Endothelial cell of umbilical vein (primary cell): ENCODE results near the gene TSPAN9. TPM values are rescaled to one million over a fixed set of nuclear protein-coding genes. Genes with fewer than 3 reads are reported as not detected.

Source experiments
- BruUV-seq: library from RNA; stranded (reverse); fragments of 400-500 nt; replicated peaks from 2 replicates; lab custom pipeline; 2021; lab: Mats Ljungman, UMichigan
- CTCF ChIA-PET: fragments of 300-600, 350-600 bp; sonication (Branson Sonifier 250); formaldehyde crosslinking; loops from one replicate; lab custom pipeline; 2021; ENCODE audit warnings: antibody characterized with exemption, inconsistent platforms; lab: Charles Lee
- POLR2A ChIA-PET: fragments of 300-600, 350-600 bp; sonication (Branson Sonifier 250); formaldehyde crosslinking; loops from one replicate; lab custom pipeline; 2021; ENCODE audit warnings: antibody characterized with exemption, inconsistent platforms; lab: Charles Lee
- DNase-seq: peaks from one replicate; pipeline ENCODE4 v3.0.0-alpha.2; 2011; ENCODE audit warnings: low read depth, low spot score
- FAIRE-seq: peaks from 2 replicates; lab custom pipeline; 2011; peaks lifted over from hg19 to GRCh38; lab: Jason Lieb, UNC
- H2AFZ ChIP-seq: 2 replicates; pipeline ENCODE4 v1.6.0; 2012; ENCODE audit warnings: low read depth, low read length, control low read depth, inconsistent platforms
- H3K27ac ChIP-seq: 2 replicates; pipeline ENCODE4 v1.5.1; 2011; ENCODE audit warnings: low read depth, mild to moderate bottlenecking, control low read depth, low read length, moderate library complexity; ENCODE audit not compliant: insufficient read depth
- H3K27me3 ChIP-seq, 2 experiments: 2 replicates each; pipeline versions ENCODE4 v1.6.0 to v1.6.1; 2011; ENCODE audit warnings: low read length in 2 of 2, mixed read lengths in 1 of 2; ENCODE audit not compliant: control insufficient read depth in 2 of 2, insufficient read depth in 2 of 2
- H3K36me3 ChIP-seq, 2 experiments: 2 replicates in 1 of 2; 3 replicates in 1 of 2; pipeline ENCODE4 v1.5.1; 2011; ENCODE audit warnings: low read length in 2 of 2, mild to moderate bottlenecking in 1 of 2, moderate library complexity in 1 of 2; ENCODE audit not compliant: control insufficient read depth in 2 of 2, insufficient read depth in 2 of 2; ENCODE audit errors: extremely low read depth in 1 of 2
- H3K4me1 ChIP-seq: 3 replicates; pipeline ENCODE4 v1.5.1; 2011; ENCODE audit warnings: mild to moderate bottlenecking, low read length; ENCODE audit not compliant: control insufficient read depth, insufficient read depth; ENCODE audit errors: extremely low read depth
- H3K4me2 ChIP-seq: 2 replicates; pipeline ENCODE4 v1.6.1; 2011; ENCODE audit warnings: low read length, control low read depth, mixed read lengths; ENCODE audit not compliant: insufficient read depth
- H3K4me3 ChIP-seq, 3 experiments: fragments of 200-600 bp in 1 of 3; sonication (generic), shearing (Covaris generic) in 1 of 3; replicated peaks in 1 of 3; 2 replicates each; pipeline ENCODE4 v1.5.1; 2011 to 2016; ENCODE audit warnings: control low read depth in 3 of 3, low read length in 3 of 3, mild to moderate bottlenecking in 2 of 3, inconsistent platforms in 1 of 3, low read depth in 1 of 3, moderate library complexity in 1 of 3; ENCODE audit not compliant: insufficient read depth in 1 of 3
- H3K79me2 ChIP-seq: 2 replicates; pipeline ENCODE4 v1.6.0; 2012; ENCODE audit warnings: low read length, inconsistent platforms; ENCODE audit not compliant: control insufficient read depth, insufficient read depth
- H3K9ac ChIP-seq: replicated peaks from 2 replicates; pipeline ENCODE3; 2011; ENCODE audit warnings: low read length, control low read depth; ENCODE audit not compliant: insufficient read depth; ENCODE audit errors: extremely low read depth
- H3K9me1 ChIP-seq: replicated peaks from 3 replicates; pipeline ENCODE4 v1.6.0; 2011; ENCODE audit warnings: mild to moderate bottlenecking, low read length; ENCODE audit not compliant: control insufficient read depth, insufficient read depth; ENCODE audit errors: extremely low read depth
- H3K9me3 ChIP-seq: replicated peaks from 2 replicates; pipeline ENCODE4 v1.5.1; 2012; ENCODE audit warnings: low read length, inconsistent platforms; ENCODE audit not compliant: control insufficient read depth, insufficient read depth
- H4K20me1 ChIP-seq: replicated peaks from 2 replicates; pipeline ENCODE3; 2011; ENCODE audit warnings: mild to moderate bottlenecking, low read length; ENCODE audit not compliant: control insufficient read depth, insufficient read depth; ENCODE audit errors: extremely low read depth
- EZH2 ChIP-seq: IDR thresholded peaks from 2 replicates; pipeline ENCODE4 v1.6.1; 2012; ENCODE audit warnings: borderline replicate concordance, low read depth, mild to moderate bottlenecking, moderate library complexity, low read length, inconsistent platforms; ENCODE audit not compliant: severe bottlenecking
- FOS ChIP-seq: IDR thresholded peaks from 2 replicates; pipeline ENCODE4 v1.6.1; 2011; ENCODE audit warnings: mild to moderate bottlenecking, low read length, moderate library complexity, borderline replicate concordance; ENCODE audit not compliant: insufficient read depth
- GATA2 ChIP-seq: IDR thresholded peaks from 2 replicates; pipeline ENCODE4 v1.7.0; 2011; ENCODE audit warnings: low read depth, mild to moderate bottlenecking, moderate library complexity, mixed read lengths, low read length; ENCODE audit not compliant: insufficient read length, insufficient read depth
- JUN ChIP-seq: IDR thresholded peaks from 2 replicates; pipeline ENCODE4 v1.6.1; 2011; ENCODE audit warnings: borderline replicate concordance, low read depth; ENCODE audit not compliant: insufficient read length, insufficient read depth
- MYC ChIP-seq: IDR thresholded peaks from one replicate; pipeline ENCODE4 v1.6.1; 2011; ENCODE audit warnings: mild to moderate bottlenecking, low read depth, low read length
- POLR2A ChIP-seq: IDR thresholded peaks from 2 replicates; pipeline ENCODE4 v1.6.1; 2012; ENCODE audit warnings: low read depth, mild to moderate bottlenecking, control low read depth, low read length
- POLR2AphosphoS5 ChIP-seq: IDR thresholded peaks from 2 replicates; pipeline ENCODE4 v1.6.1; 2012; ENCODE audit warnings: low read depth, mild to moderate bottlenecking, control low read depth, low read length, moderate library complexity; ENCODE audit not compliant: insufficient read depth
- dilution Hi-C: fragments of 300-500 bp; cut with MboI; formaldehyde crosslinking; loops from one replicate; pipeline ENCODE4 v1.15.0; 2019; ENCODE audit warnings: low sequenced_read_pairs; ENCODE audit not compliant: extremely low pct_ligation_motif_present
- intact Hi-C: fragments of 100-400 bp; cut with micrococcal nuclease; formaldehyde crosslinking; loops from one replicate; pipeline ENCODE4 v1.10.0; 2022
- polyA plus RNA-seq, 4 experiments: library from polyadenylated mRNA; depleted of rRNA in 3 of 4; stranded (reverse) in 3 of 4; unstranded in 1 of 4; fragments of >200 nt; gene quantifications; 2 replicates each; pipeline versions ENCODE4 v1.2.1 to v1.2.3, GENCODE V29; 2011 to 2012; ENCODE audit warnings: missing spikeins in 1 of 4
- total RNA-seq: library from RNA; stranded (reverse); gene quantifications from 2 replicates; pipeline ENCODE4 v1.2.3, GENCODE V29; 2021
- TF ChIP-seq, protein P1 (sequence below), 2 donors: IDR thresholded peaks; 1 replicate in 1 of 2; 2 replicates in 1 of 2; pipeline ENCODE4 v1.5.1; 2011; ENCODE audit warnings: low read length in 2 of 2, mild to moderate bottlenecking in 2 of 2, moderate library complexity in 2 of 2, control low read depth in 1 of 2, inconsistent platforms in 1 of 2, low read depth in 1 of 2; ENCODE audit not compliant: insufficient read depth in 1 of 2; ENCODE audit errors: extremely low read depth in 1 of 2
- TF ChIP-seq, protein P2 (sequence below): IDR thresholded peaks from 2 replicates; pipeline ENCODE4 v1.6.1; 2011; ENCODE audit not compliant: insufficient read depth, insufficient read length

Gene TSPAN9
- total and polyA plus RNA-seq, 2 donors (not counting 3 experiments of a cell fraction or from before 2014, with no cell fraction given) = 43.3 to 66.8 TPM

DNA sequence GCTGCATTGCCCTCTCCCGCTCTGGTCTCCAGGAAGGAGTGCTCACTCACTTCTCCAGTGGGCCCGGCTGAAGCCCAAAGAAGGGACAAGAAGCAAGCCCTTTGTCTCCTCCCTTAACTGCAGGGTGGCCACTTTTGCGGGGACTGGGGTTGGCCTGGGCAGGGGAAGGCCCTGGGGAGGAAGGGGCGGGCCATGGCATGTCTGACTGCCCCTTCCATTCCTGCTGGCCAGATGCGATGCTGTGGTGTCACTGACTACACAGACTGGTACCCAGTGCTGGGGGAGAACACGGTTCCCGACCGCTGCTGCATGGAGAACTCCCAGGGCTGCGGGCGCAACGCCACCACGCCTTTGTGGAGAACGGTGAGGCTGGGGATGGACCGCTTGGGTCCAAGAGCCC is 203.8 kb downstream of the TSPAN9 start:
- Histone ChIP-seq H3K27ac (no peak overlapping the region), H3K27me3 (no peaks in the 10 kb centered on the region), H3K9ac (no peak overlapping the region), H3K4me1 (no peaks in the 10 kb centered on the region), H3K9me1 (no peaks in the 10 kb centered on the region), H4K20me1 (no peaks in the 10 kb centered on the region), H3K36me3 (peaks cover 0 to 12% of the 10 kb centered on the region in 2 experiments), H3K4me3 (no peak overlapping the region), H3K4me2 (no peak overlapping the region), H3K79me2 (no peaks in the 10 kb centered on the region), H2AFZ (no peak overlapping the region), H3K9me3 (no peaks in the 10 kb centered on the region)
- intact Hi-C loops (no loop called here), dilution Hi-C loops (no loop called here)
- FAIRE-seq (no peak), DNase-seq (no peak)
- TF ChIP-seq POLR2AphosphoS5 (no peak), MYC (no peak), GATA2 (no peak), JUN (no peak), POLR2A (no peak), FOS (no peak), EZH2 (no peak)
- TF ChIP-seq, protein P1, sequence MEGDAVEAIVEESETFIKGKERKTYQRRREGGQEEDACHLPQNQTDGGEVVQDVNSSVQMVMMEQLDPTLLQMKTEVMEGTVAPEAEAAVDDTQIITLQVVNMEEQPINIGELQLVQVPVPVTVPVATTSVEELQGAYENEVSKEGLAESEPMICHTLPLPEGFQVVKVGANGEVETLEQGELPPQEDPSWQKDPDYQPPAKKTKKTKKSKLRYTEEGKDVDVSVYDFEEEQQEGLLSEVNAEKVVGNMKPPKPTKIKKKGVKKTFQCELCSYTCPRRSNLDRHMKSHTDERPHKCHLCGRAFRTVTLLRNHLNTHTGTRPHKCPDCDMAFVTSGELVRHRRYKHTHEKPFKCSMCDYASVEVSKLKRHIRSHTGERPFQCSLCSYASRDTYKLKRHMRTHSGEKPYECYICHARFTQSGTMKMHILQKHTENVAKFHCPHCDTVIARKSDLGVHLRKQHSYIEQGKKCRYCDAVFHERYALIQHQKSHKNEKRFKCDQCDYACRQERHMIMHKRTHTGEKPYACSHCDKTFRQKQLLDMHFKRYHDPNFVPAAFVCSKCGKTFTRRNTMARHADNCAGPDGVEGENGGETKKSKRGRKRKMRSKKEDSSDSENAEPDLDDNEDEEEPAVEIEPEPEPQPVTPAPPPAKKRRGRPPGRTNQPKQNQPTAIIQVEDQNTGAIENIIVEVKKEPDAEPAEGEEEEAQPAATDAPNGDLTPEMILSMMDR (IDR thresholded peaks at IDR 0.05; ENCODE audit: extremely low read depth in 1 of 2, insufficient read depth in 1 of 2, low read depth in 1 of 2, low read length in 2 of 2) = no peak
- TF ChIP-seq, protein P2, sequence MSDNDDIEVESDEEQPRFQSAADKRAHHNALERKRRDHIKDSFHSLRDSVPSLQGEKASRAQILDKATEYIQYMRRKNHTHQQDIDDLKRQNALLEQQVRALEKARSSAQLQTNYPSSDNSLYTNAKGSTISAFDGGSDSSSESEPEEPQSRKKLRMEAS = no peak
- no TSS peak for BruUV-seq
- ChIA-PET POLR2A (no interaction called here), CTCF (interaction anchor here (8.0 kb wide), 1 partner anchor 209 kb away, joined by 222 read pairs; no protein-coding TSS in a partner anchor)
